Measurements from ENCODE around the gene OSBPL3. TPM values are rescaled to one million over a fixed set of nuclear protein-coding genes. Genes with fewer than 3 reads are reported as not detected.

OSBPL3 gene
- polyA plus RNA-seq, 1 of the 3 experiments (the other 2 are of a cell fraction), result 23.2 TPM

DNA sequence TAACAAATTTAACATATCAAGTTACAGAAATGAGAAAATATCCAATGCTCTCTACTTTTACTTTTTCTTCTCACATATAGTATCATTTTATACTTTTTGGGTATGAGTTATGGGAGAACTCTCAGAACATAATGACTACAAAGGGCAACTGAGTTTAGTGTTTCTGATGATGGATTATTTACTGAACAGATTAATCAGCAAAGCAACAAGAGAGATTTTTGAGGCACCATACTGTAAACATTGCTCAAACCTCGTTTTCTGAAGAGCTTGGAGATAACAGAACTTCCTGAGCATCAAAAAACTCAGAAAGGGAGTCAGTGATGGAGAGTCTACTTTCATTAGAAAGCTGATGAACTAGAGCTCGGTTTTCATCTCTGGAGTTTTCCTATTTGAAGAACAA, 137.9 kb downstream of the OSBPL3 start:
- Histone ChIP-seq H3K27ac (ENCODE audit: low read depth in 2 of 2, low read length in 1 of 2) (peak overlapping the region in 1 of 2 experiments; percentile 76; a peak in 2 of 4 replicates), H3K27me3 (ENCODE audit: insufficient read depth) (no peaks in the 10 kb centered on the region)
- DNase-seq, result no peak

DNA sequence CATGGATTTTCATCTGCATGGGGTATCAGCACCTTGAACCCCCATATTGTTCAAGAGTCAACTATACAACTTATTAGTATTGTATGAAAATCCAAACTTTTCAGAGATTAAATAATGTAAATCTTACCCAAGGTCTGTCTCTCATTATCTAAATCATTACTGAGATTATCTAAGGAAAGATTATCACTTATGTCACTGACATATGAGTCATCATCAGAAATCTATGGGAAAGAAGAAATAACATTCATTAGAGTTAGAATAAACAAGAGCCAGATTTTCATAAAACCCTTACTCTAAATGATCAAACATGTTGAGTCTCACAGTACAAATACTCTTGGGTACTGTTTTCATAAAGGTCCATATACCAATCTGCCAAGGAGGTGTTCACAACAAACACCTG, 139.4 kb downstream of the OSBPL3 start:
- Histone ChIP-seq H3K4me2 (no peak overlapping the region), H3K79me2 (ENCODE audit: insufficient read depth) (no peaks in the 10 kb centered on the region), H3K27ac (ENCODE audit: low read depth in 2 of 2, low read length in 1 of 2) (peak overlapping the region in 1 of 2 experiments; percentile 76; a peak in 2 of 4 replicates), H3K4me3 (ENCODE audit: low read depth in 2 of 2, low read length in 1 of 2) (no peak overlapping the region), H3K9ac (no peak overlapping the region), H4K20me1 (ENCODE audit: insufficient read depth) (no peaks in the 10 kb centered on the region), H2AFZ (ENCODE audit: low read depth) (no peak overlapping the region), H3K27me3 (ENCODE audit: insufficient read depth) (no peaks in the 10 kb centered on the region), H3K9me2 (no peaks in the 10 kb centered on the region), H3F3A (replicated peaks; ENCODE audit: insufficient read depth) (peaks cover 31% of the 10 kb centered on the region), H3K9me3 (no peaks in the 10 kb centered on the region), H3K36me3 (replicated peaks in 1 of 2; ENCODE audit: control insufficient read depth in 1 of 2, insufficient read depth in 2 of 2, low read length in 1 of 2) (peaks cover 10 to 48% of the 10 kb centered on the region in 2 experiments), H3K4me1 (ENCODE audit: control insufficient read depth in 1 of 2, insufficient read depth in 2 of 2, low read depth in 1 of 2, low read length in 1 of 2) (peaks cover 0 to 36% of the 10 kb centered on the region in 2 experiments)
- no peak for TF ChIP-seq GABPA (IDR thresholded peaks at IDR 0.05; ENCODE audit: low read depth)
- peak; percentile 65 for TF ChIP-seq TCF12 (IDR thresholded peaks at IDR 0.05)
- TF ChIP-seq JUND (IDR thresholded peaks at IDR 0.05), result peak; percentile 51
- TF ChIP-seq GATA2 (CRISPR knock-in tag; IDR thresholded peaks at IDR 0.05), result no peak
- TF ChIP-seq FOSL2 (IDR thresholded peaks at IDR 0.05; ENCODE audit: borderline replicate concordance, low read depth), result peak; percentile 29; the same call in 1 of the 2 replicates
- ChIA-PET POLR2A (no interaction called here), CTCF (interaction anchor here (0.7 to 2.6 kb wide), 5 partner anchors 10 to 257 kb away, joined by 3 to 6 read pairs (median 4); no protein-coding TSS in a partner anchor)
- no peak for DNase-seq

More for the DNA sequence above, 137.9 kb downstream of the OSBPL3 start:
- no peaks in the 10 kb centered on the region for H4K20me1 ChIP-seq (ENCODE audit: insufficient read depth)
- POLR2A ChIA-PET, result no interaction called here
- H3K9ac ChIP-seq, result peak overlapping the region; percentile 23; the same call in 1 of the 2 replicates
- no peak overlapping the region for H2AFZ ChIP-seq (ENCODE audit: low read depth)
- TF ChIP-seq YY1 (IDR thresholded peaks at IDR 0.05; ENCODE audit: low read depth) (no peak), RCOR1 (IDR thresholded peaks at IDR 0.05; ENCODE audit: low read length) (no peak), TCF12 (IDR thresholded peaks at IDR 0.05) (no peak), TAF1 (IDR thresholded peaks at IDR 0.05; ENCODE audit: borderline replicate concordance, low read depth, low read length) (no peak), TEAD4 (IDR thresholded peaks at IDR 0.05; ENCODE audit: borderline replicate concordance, insufficient read depth) (no peak), MXI1 (IDR thresholded peaks at IDR 0.05; ENCODE audit: low read depth, low read length) (no peak), SIN3A (IDR thresholded peaks at IDR 0.05; ENCODE audit: borderline replicate concordance, low read depth, low read length) (no peak), FOSL2 (IDR thresholded peaks at IDR 0.05; ENCODE audit: borderline replicate concordance, low read depth) (no peak), RFX5 (IDR thresholded peaks at IDR 0.05; ENCODE audit: low read length) (no peak), POLR2AphosphoS5 (IDR thresholded peaks at IDR 0.05; ENCODE audit: low read depth, low read length) (no peak), SMC3 (IDR thresholded peaks at IDR 0.05; ENCODE audit: low read depth, low read length) (no peak)
- TF ChIP-seq, protein P1, sequence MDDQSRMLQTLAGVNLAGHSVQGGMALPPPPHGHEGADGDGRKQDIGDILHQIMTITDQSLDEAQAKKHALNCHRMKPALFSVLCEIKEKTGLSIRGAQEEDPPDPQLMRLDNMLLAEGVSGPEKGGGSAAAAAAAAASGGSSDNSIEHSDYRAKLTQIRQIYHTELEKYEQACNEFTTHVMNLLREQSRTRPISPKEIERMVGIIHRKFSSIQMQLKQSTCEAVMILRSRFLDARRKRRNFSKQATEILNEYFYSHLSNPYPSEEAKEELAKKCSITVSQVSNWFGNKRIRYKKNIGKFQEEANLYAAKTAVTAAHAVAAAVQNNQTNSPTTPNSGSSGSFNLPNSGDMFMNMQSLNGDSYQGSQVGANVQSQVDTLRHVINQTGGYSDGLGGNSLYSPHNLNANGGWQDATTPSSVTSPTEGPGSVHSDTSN (IDR thresholded peaks at IDR 0.05), result no peak
- TF ChIP-seq, protein P2, sequence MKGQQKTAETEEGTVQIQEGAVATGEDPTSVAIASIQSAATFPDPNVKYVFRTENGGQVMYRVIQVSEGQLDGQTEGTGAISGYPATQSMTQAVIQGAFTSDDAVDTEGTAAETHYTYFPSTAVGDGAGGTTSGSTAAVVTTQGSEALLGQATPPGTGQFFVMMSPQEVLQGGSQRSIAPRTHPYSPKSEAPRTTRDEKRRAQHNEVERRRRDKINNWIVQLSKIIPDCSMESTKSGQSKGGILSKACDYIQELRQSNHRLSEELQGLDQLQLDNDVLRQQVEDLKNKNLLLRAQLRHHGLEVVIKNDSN (IDR thresholded peaks at IDR 0.05; ENCODE audit: borderline replicate concordance, low read depth), result no peak
- TF ChIP-seq, protein P3, sequence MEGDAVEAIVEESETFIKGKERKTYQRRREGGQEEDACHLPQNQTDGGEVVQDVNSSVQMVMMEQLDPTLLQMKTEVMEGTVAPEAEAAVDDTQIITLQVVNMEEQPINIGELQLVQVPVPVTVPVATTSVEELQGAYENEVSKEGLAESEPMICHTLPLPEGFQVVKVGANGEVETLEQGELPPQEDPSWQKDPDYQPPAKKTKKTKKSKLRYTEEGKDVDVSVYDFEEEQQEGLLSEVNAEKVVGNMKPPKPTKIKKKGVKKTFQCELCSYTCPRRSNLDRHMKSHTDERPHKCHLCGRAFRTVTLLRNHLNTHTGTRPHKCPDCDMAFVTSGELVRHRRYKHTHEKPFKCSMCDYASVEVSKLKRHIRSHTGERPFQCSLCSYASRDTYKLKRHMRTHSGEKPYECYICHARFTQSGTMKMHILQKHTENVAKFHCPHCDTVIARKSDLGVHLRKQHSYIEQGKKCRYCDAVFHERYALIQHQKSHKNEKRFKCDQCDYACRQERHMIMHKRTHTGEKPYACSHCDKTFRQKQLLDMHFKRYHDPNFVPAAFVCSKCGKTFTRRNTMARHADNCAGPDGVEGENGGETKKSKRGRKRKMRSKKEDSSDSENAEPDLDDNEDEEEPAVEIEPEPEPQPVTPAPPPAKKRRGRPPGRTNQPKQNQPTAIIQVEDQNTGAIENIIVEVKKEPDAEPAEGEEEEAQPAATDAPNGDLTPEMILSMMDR (IDR thresholded peaks at IDR 0.05), result no peak
- H3K9me3 ChIP-seq, result no peaks in the 10 kb centered on the region
- peak overlapping the region; percentile 49; the same call in 1 of the 2 replicates for H3K4me2 ChIP-seq
- CTCF ChIA-PET, result interaction anchor here (1.0 to 2.6 kb wide), 4 partner anchors 15 to 256 kb away, joined by 3 to 6 read pairs (median 4); no protein-coding TSS in a partner anchor
- no peak overlapping the region for H3K4me3 ChIP-seq (ENCODE audit: low read depth in 2 of 2, low read length in 1 of 2)
- no peaks in the 10 kb centered on the region for H3K79me2 ChIP-seq (ENCODE audit: insufficient read depth)
- peaks cover 0 to 36% of the 10 kb centered on the region in 2 experiments; a peak in 2 of 4 replicates for H3K4me1 ChIP-seq (ENCODE audit: control insufficient read depth in 1 of 2, insufficient read depth in 2 of 2, low read depth in 1 of 2, low read length in 1 of 2)
- H3F3A ChIP-seq (replicated peaks; ENCODE audit: insufficient read depth), result peaks cover 30% of the 10 kb centered on the region
- WGBS (ENCODE audit: low lambda C conversion rate), result 70% methylated on average over 2 of the region's 2 CpGs
- H3K36me3 ChIP-seq (replicated peaks in 1 of 2; ENCODE audit: control insufficient read depth in 1 of 2, insufficient read depth in 2 of 2, low read length in 1 of 2), result peaks cover 10 to 46% of the 10 kb centered on the region in 2 experiments
- no peaks in the 10 kb centered on the region for H3K9me2 ChIP-seq

Measured in SK-N-SH (cell line).